GM19463 (cell line): Measurements from ENCODE around the gene ACOT7.
"Not testable (repeated sequence)": the region's sequence is repeated elsewhere in the genome, so short reads cannot be mapped to it uniquely, and the experiment has no call there.

Experiments used
- ATAC-seq: cut with Tn5 transposase; IDR thresholded peaks from one replicate; pipeline ENCODE4 v1.9.1; 2021; ENCODE audit warnings: mild to moderate bottlenecking, moderate library complexity; ENCODE audit not compliant: unreplicated experiment

Gene ACOT7

GRCh38 chr1:6365047-6365446 lies 28.5 kb downstream of the ACOT7 start:
- ATAC-seq = no peak

GRCh38 chr1:6363085-6363884 lies 30.3 kb downstream of the ACOT7 start:
- ATAC-seq = not testable (repeated sequence)

DNA sequence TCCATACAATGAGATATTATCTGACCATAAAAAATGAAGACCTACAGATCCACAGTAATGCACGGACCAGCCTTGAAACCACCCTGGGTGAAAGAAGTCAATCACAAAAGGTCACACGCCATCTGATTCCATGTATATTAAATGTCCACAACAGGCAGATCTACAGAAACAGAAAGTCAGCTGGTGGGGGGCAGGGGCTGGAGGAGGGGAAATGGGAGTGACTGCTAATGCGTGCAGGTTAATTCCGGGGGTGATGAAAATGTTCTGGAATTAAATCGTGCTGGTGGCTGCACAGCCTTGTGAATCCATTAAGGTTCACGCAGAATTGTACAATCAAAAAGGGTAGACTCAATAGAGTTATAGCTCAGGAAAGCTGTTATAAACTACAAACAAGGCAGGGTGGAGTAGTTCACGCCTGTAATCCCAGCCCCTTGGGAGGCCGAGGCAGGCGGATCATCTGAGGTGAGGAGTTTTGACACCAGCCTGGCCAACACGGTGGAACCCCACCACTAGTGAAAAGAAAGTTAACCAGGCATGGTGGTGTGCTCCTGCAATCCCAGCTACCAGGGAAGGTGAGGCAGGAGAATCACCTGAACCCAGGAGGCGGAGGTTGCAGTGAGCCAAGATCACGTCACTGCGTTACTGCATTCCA lies 32.3 kb downstream of the ACOT7 start:
- ATAC-seq = no peak

DNA sequence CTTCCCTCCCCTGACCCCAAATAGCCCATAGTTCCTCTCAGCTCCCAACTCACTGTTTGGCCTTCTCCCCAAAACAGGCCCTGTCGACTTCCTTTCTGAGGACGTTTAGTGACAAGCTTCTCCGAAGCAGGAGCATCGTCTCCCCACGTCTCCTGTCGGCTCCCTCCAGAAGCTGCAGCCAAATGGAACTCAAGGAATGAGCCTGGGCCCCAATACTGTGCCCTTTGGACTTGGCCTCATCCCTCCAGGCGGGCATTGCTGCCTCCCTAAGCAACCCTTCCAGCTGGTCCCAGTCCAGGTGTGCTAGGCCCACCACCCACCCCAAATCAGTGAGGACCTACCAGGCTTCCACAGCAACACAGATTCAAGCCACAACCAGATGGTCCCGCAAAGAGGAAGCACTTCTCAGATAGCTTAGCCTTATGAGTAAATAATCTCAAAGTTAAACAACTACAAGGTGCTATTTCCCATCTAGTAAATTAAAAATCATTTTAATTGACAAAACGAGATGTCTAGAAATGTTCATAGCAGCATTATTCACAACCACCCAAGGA lies 33.0 kb downstream of the ACOT7 start:
- no peak for ATAC-seq

DNA sequence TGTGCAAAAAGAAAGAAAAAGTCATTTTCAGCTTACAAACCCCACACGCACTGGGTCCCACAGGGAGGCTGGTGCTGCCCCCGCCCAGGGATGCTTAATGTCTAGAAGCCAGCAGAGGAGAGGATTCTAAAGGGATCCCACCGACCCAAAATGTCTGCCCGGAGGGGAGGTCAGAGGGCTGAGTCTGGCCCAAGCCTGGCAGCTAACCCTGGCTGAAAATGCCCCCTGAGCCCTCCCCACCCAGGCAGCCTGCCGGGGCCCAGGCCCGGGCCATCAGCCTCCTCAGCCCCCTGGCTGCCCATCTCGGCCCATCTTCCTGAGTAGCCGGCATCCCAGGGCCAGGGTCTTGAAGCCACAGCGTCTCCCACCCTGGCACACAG lies 33.5 kb downstream of the ACOT7 start:
- ATAC-seq = peak; percentile 15

DNA sequence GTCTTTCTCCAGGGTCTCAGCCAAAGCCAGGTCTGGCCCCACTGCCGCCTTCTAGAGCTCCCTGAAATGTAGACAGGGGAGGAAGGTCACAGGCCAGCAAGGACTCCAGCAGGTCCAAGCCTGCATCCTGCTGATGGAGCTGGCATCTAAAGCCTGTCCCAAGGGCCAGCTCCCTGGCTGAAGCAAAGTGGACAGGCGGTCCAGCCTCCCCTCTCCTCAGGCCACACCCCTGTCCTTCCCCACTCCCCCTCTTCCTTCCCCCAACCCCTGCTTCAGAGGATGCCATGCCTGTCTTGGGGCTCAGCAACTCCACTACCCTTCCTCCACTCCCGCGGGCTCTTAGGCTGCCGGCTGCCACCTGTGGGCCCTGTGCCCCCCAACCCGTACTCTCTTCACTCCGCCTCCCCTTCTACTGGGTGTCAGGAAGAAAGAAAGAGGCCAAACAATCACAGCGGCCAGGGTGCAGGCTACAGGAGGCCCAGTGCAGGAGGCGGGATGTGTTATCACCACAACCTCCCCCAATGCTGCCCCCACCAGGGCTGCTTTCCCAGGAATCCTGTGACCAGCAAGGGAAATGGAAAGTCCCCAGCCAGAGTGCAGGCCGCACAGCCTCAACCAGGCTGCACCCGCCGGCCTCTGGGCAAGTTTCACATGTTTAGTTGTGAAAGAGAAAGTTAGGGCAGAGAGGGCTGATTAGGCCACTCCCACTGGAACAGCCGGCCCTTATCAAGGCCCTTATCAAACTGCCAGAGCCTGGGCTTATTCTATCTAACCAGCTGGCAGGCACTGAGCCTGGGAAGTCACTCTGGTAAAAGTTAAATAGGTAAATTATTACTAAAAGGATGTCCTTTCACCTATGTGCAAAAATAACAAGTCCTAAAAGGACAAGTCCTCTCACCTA lies 34.1 kb downstream of the ACOT7 start:
- peak; percentile 86 for ATAC-seq

DNA sequence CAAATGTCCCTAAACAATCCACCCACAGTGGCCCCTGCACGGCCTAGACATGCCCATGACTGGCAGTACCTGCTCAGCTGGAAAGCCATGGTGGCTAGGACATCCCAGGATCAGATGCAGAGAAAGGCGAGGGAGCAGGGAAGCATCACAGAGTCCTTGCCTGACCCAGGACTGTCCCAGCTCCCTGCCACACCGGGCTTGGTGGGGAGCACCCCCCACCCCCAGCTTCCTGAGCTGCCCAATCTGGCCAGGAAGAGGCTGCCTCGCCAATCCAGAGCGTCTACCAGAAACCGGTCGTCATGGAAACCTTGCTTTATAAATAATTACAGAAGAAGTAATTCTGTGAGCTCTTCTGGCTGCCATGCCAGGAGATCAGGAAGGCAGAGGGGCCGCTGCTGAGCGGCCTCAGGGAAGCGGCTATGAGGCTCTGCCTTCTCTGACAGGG lies 34.8 kb downstream of the ACOT7 start:
- ATAC-seq = no peak

GRCh38 chr1:6358144-6358624 lies 35.4 kb downstream of the ACOT7 start:
- no peak for ATAC-seq

DNA sequence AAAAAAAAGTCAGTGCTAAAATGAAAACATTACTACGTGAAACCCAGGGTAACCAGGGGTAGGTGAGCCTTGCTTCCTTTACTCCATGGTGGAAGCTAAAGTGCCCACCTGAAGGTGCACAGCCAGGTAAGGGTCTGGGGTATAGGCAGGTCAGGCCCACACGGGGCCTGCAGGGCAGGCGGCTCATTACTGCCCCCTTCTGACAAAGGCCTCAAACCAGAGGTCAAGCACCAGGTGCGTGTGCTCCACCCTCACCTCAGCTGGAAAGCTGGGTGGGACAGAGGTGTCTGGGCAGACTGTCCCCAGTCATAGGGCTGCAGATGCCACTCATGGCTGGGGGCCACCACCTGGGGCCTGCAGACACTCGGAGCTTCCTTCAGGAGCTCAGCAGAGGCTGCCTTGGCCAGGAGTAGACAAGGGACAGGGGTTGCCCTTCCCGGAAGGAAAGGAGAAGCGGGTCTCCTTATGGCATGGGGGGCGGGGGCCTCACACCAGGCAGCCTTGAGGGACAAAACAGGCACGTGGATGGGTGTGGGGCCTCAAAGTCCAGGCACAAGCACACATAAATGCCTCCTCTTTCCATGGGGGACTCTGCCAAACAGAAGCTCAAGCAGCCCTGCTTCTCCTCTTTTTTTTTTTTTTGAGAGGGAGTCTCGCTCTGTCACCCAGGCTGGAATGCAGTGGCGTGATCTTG lies 36.2 kb downstream of the ACOT7 start:
- ATAC-seq = no peak

DNA sequence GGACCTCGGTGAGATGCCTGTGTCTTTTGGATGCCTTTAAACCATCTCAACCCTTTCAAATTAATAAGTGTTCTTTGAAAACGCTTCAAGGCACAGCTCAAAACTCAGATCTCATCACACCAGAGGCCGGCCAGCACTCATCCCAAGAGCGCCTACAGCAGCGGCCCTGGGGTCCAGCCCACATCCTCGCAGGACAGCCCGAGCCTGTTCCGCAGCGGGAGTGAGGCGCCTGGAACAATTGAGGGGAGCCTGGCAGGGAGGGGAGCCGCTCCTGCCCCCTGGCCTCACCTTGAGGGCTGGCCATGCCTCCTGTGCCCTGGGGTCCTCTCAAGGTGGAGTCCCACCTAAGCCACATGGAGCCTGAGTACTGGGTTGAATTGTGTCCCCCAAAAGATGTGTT lies 37.9 kb downstream of the ACOT7 start:
- no peak for ATAC-seq

GRCh38 chr1:6354659-6355317 lies 38.8 kb downstream of the ACOT7 start:
- no peak for ATAC-seq

- ATAC-seq = no peak
Observed at GRCh38 chr1:6353955-6354658, 39.5 kb downstream of the ACOT7 start.

DNA sequence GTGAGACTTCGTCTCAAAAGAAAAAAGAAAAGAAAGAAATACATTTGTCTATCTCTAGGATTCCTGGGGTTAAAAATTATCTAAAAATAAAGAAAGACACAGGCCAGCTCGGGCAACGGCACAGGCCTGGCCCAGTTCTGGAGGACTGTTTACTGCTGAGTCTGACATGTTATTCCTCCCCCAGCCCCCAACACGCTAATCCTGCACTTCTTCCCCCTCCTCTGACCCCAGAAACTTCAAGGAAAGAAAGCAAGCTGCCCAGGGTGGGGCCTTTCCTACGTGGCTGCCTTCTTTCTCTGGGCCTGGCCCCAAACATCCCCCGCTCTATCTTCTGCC lies 40.0 kb downstream of the ACOT7 start:
- ATAC-seq = no peak

GRCh38 chr1:6352138-6352563 lies 41.4 kb downstream of the ACOT7 start:
- ATAC-seq = no peak

- no peak for ATAC-seq
Observed at GRCh38 chr1:6351480-6352137, 42.0 kb downstream of the ACOT7 start.

DNA sequence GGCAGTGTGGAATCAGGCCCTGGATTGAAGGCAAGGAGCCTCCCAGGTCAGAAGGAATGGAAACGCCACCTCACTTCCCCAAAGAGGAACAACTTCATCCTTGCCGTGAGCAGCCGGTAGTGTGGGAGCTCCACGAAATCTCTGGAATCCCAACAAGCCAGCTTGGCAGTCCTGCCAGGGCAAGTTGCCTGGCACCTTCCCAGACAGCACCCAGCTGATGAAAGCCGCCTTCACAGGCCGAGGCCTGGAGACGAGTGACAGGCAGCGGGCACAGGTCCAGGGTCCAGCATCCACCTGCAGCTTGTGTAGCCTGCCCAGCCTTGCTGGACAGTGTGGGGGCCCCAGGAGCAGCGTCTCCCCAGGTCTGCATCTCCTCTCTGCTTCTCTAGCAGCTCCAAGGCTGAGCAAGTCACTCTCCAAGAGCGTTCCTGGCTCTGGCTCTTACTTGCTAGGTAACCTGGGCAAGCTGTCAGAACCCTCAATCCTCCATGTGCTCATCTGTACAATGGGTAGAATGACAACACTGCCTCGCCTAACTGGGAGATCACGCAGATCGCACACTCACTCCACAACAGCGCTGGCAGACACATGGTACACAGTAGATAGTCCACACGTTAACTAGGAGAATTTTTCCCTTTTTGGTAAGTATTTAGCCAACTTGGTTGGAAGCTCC lies 43.0 kb downstream of the ACOT7 start:
- no peak for ATAC-seq

DNA sequence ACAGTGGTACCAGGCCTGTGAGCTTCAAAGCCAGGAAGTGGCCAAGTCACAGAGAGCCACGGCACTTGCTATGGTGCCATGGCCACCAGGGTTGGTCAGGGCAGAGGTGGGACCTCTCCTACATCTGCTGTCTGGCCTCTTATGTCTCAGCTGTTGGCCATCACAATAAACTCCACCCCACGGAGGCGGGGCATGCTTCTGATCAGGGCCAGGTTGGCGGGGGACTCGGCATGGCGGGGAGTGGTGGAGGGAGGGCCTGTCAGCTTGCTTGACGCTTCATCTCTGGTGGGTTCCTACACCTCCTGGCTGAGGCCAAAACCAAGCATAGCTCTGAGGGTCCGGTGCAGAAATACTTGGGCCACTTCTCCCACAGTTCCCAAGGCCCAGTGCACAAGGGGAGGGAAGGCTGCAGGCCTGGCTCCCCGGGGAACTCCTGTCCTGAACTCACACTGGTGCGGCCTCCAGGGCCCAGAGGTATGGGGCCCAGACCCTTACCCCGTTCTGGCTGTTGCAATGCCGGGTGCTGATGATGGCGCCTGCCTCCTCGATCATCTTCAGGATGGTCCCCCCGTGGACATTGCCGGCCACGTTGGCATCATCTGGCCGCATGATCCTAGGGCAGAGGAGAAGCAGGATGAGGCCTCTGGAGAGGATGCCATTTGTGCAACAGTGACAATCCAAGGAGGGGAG lies 44.2 kb downstream of the ACOT7 start:
- ATAC-seq = no peak
